IMR-90 (cell line): ENCODE measurements around the gene STARD13. TPM values are rescaled to one million over a fixed set of nuclear protein-coding genes. Genes with fewer than 3 reads are reported as not detected.

Experiments
- ATAC-seq: fragments of 200-7000 bp; cut with Tn5 transposase; 2 replicates; pipeline ENCODE4 v1.9.1; 2020; ENCODE audit warnings: low read depth, mild to moderate bottlenecking, moderate library complexity
- BruUV-seq: library from RNA; stranded (reverse); fragments of 400-500 nt; replicated peaks from 2 replicates; lab custom pipeline; 2021; lab: Mats Ljungman, UMichigan
- CTCF ChIA-PET: fragments of 300-600 bp; formaldehyde crosslinking; extraction: SDS; loops from one replicate; lab custom pipeline; 2021; ENCODE audit warnings: antibody characterized with exemption; lab: Yijun Ruan, JAX
- POLR2A ChIA-PET: fragments of 300-600 bp; sonication (Branson Sonifier 250); formaldehyde crosslinking; loops from one replicate; lab custom pipeline; 2022; ENCODE audit warnings: antibody characterized with exemption; ENCODE audit not compliant: unreplicated experiment; lab: Charles Lee
- DNase-seq: peaks from one replicate; pipeline ENCODE4 v3.0.0; 2013
- H2AFZ ChIP-seq: replicated peaks from 2 replicates; pipeline ENCODE3; 2013; ENCODE audit warnings: low read length, mild to moderate bottlenecking; ENCODE audit not compliant: poor library complexity
- H2AK5ac ChIP-seq: 2 replicates; pipeline ENCODE4 v1.6.1; 2013; ENCODE audit warnings: low read depth, low read length, inconsistent platforms
- H2AK9ac ChIP-seq: replicated peaks from 2 replicates; pipeline ENCODE3; 2013; ENCODE audit warnings: mild to moderate bottlenecking, low read depth, low read length, moderate library complexity; ENCODE audit not compliant: poor library complexity
- H2BK120ac ChIP-seq: 2 replicates; pipeline ENCODE4 v1.6.1; 2013; ENCODE audit warnings: low read depth, low read length, inconsistent platforms
- H2BK15ac ChIP-seq: 3 replicates; pipeline ENCODE4 v1.6.1; 2013; ENCODE audit warnings: low read depth, low read length, inconsistent platforms
- H2BK20ac ChIP-seq: 2 replicates; pipeline ENCODE4 v1.6.1; 2013; ENCODE audit warnings: low read depth, mild to moderate bottlenecking, inconsistent platforms, low read length, moderate library complexity
- H2BK5ac ChIP-seq: 2 replicates; pipeline ENCODE4 v1.6.1; 2013; ENCODE audit warnings: mild to moderate bottlenecking, low read depth, low read length, inconsistent platforms; ENCODE audit not compliant: poor library complexity, severe bottlenecking
- H3K14ac ChIP-seq: replicated peaks from 2 replicates; pipeline ENCODE4 v1.6.1; 2013; ENCODE audit warnings: low read depth, low read length, inconsistent platforms
- H3K18ac ChIP-seq: 2 replicates; pipeline ENCODE4 v1.6.1; 2013; ENCODE audit warnings: low read depth, low read length, control low read depth
- H3K23ac ChIP-seq: 2 replicates; pipeline ENCODE4 v1.6.1; 2013; ENCODE audit warnings: low read depth, low read length, inconsistent platforms
- H3K27ac ChIP-seq: 2 replicates; pipeline ENCODE4 v1.5.1; 2013; ENCODE audit warnings: mild to moderate bottlenecking, control low read depth, low read length; ENCODE audit not compliant: insufficient read depth
- H3K27me3 ChIP-seq: 2 replicates; pipeline ENCODE4 v1.6.1; 2013; ENCODE audit warnings: low read length; ENCODE audit not compliant: control insufficient read depth, insufficient read depth
- H3K36me3 ChIP-seq: 2 replicates; pipeline ENCODE4 v1.6.1; 2013; ENCODE audit warnings: low read length, mixed read lengths; ENCODE audit not compliant: control insufficient read depth, insufficient read depth
- H3K4ac ChIP-seq: 2 replicates; pipeline ENCODE4 v1.6.1; 2013; ENCODE audit warnings: low read depth, low read length, inconsistent platforms
- H3K4me1 ChIP-seq: 2 replicates; pipeline ENCODE4 v1.6.1; 2013; ENCODE audit warnings: low read length, mixed read lengths; ENCODE audit not compliant: control insufficient read depth, insufficient read depth
- H3K4me2 ChIP-seq: 2 replicates; pipeline ENCODE4 v1.6.1; 2013; ENCODE audit warnings: low read depth, mild to moderate bottlenecking, control low read depth, low read length, moderate library complexity
- H3K4me3 ChIP-seq: 2 replicates; pipeline ENCODE4 v1.5.1; 2013; ENCODE audit warnings: low read depth, mild to moderate bottlenecking, control low read depth, low read length, moderate library complexity; ENCODE audit not compliant: insufficient read depth
- H3K56ac ChIP-seq: 2 replicates; pipeline ENCODE4 v1.6.1; 2013; ENCODE audit warnings: low read length, inconsistent platforms; ENCODE audit not compliant: insufficient read depth; ENCODE audit errors: extremely low read depth
- H3K79me1 ChIP-seq, 2 experiments: 2 replicates each; pipeline ENCODE4 v1.6.1; 2013; ENCODE audit warnings: low read length in 2 of 2, inconsistent platforms in 1 of 2, low read depth in 1 of 2
- H3K9ac ChIP-seq: 2 replicates; pipeline ENCODE4 v1.6.1; 2013; ENCODE audit warnings: low read depth, low read length, control low read depth
- H3K9me1 ChIP-seq: 2 replicates; pipeline ENCODE4 v1.6.1; 2013; ENCODE audit warnings: low read length, inconsistent platforms; ENCODE audit not compliant: insufficient read depth
- H3K9me3 ChIP-seq: 2 replicates; pipeline ENCODE4 v1.6.1; 2013; ENCODE audit warnings: low read length; ENCODE audit not compliant: control insufficient read depth, insufficient read depth
- H4K20me1 ChIP-seq: 2 replicates; pipeline ENCODE4 v1.6.1; 2013; ENCODE audit warnings: low read length, inconsistent platforms; ENCODE audit not compliant: insufficient read depth
- H4K5ac ChIP-seq: 2 replicates; pipeline ENCODE4 v1.6.1; 2013; ENCODE audit warnings: mild to moderate bottlenecking, low read depth, low read length, control low read depth
- H4K8ac ChIP-seq, 2 experiments: 2 replicates each; pipeline ENCODE4 v1.6.1; 2013; ENCODE audit warnings: low read depth in 2 of 2, low read length in 2 of 2, control low read depth in 1 of 2, inconsistent platforms in 1 of 2
- H4K91ac ChIP-seq: 2 replicates; pipeline ENCODE4 v1.6.1; 2013; ENCODE audit warnings: low read depth, low read length, inconsistent platforms; ENCODE audit not compliant: insufficient read depth
- RAD21 ChIP-seq: IDR thresholded peaks from 2 replicates; pipeline ENCODE4 v1.6.1; 2012; ENCODE audit warnings: low read length, improper control_type of control experiment
- WGBS, 2 experiments: methylation state at CpG; one replicate each; pipeline versions ENCODE4 v1.1.5 to v1.1.7; 2013; ENCODE audit warnings: missing lambda C conversion rate in 2 of 2; ENCODE audit not compliant: insufficient read length in 1 of 2; ENCODE audit errors: extremely low coverage in 2 of 2; 5-methylcytosine and 5-hydroxymethylcytosine counted together
- dilution Hi-C: fragments of 300-500 bp; cut with HindIII; formaldehyde crosslinking; loops from one replicate; pipeline ENCODE4 v1.14.3; 2018; ENCODE audit warnings: low sequenced_read_pairs; ENCODE audit not compliant: unreplicated experiment
- in situ Hi-C: fragments of 300-500 bp; cut with MboI; formaldehyde crosslinking; loops from 3 replicates; pipeline ENCODE4 v1.14.3; 2019; ENCODE audit warnings: low sequenced_read_pairs, inconsistent platforms, mixed read lengths
- intact Hi-C: fragments of 100-400 bp; cut with micrococcal nuclease; formaldehyde crosslinking; loops from 2 replicates; pipeline ENCODE4 v1.10.0; 2022
- polyA plus RNA-seq, 3 experiments: library from polyadenylated mRNA; depleted of rRNA; stranded (reverse); fragments of >200 nt; gene quantifications; 2 replicates each; pipeline ENCODE4 v1.2.3, GENCODE V29; 2012; ENCODE audit warnings: low replicate concordance in 1 of 3
- total RNA-seq: library from RNA; depleted of rRNA; stranded (reverse); fragments of >200 nt; gene quantifications from 2 replicates; pipeline ENCODE4 v1.2.3, GENCODE V29; 2012

Gene STARD13
- total and polyA plus RNA-seq, 2 of the 4 experiments (the other 2 are of a cell fraction) = 23.6 to 46.6 TPM

DNA sequence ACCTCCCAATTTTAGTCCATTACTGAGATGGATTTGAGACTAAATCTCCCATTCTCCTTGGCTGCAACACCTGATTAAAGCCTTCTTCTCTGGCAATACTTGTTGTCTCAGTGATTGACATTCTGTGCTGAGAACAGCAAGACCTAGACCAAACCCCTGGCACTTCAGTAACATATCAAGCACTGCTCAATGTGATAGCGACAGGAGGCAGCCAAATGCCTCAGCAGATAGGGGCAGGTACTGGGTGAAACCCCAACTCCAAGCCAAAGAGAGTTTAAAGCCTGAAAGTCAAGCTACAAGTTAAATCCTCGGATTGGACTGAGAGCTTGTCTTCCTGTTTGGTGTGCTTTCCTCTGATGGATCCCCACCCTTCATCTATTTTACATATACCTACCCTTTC, 52.7 kb downstream of the STARD13 start:
- no peak overlapping the region for H3K23ac ChIP-seq
- no peaks in the 10 kb centered on the region for H3K27me3 ChIP-seq
- in situ Hi-C loops = no loop called here
- ATAC-seq = no peak
- 83% methylated on average over 1 of the region's 2 CpGs; no CpG with 5 or more reads in 1 of the 2 experiments for WGBS, 2 experiments
- peak overlapping the region; percentile 30; the same call in 1 of the 2 replicates for H4K5ac ChIP-seq
- H2AFZ ChIP-seq = no peak overlapping the region
- peak overlapping the region; percentile 16; the same call in 1 of the 2 replicates for H2BK20ac ChIP-seq
- H3K4me1 ChIP-seq = peaks cover 40% of the 10 kb centered on the region
- H3K9me3 ChIP-seq = no peaks in the 10 kb centered on the region
- H3K79me1 ChIP-seq = peaks cover 42 to 82% of the 10 kb centered on the region in 2 experiments
- DNase-seq = no peak
- ChIA-PET POLR2A (no interaction called here), CTCF (no interaction called here)
- TF ChIP-seq RAD21 = no peak
- peaks cover 29% of the 10 kb centered on the region for H3K9me1 ChIP-seq
- peak overlapping the region; percentile 76 for H2AK5ac ChIP-seq
- peaks cover 5% of the 10 kb centered on the region; the same call in 1 of the 2 replicates for H4K20me1 ChIP-seq
- peak overlapping the region; percentile 28; the same call in 1 of the 2 replicates for H3K18ac ChIP-seq
- peak overlapping the region; percentile 29 for H2BK120ac ChIP-seq
- no peak overlapping the region for H3K14ac ChIP-seq
- H2BK15ac ChIP-seq = peak overlapping the region; percentile 71; the same call in 2 of the 3 replicates
- H3K36me3 ChIP-seq = peaks cover 15% of the 10 kb centered on the region
- H3K4me2 ChIP-seq = no peak overlapping the region
- no peak overlapping the region for H3K9ac ChIP-seq
- no peak overlapping the region for H3K56ac ChIP-seq
- no peak overlapping the region for H2AK9ac ChIP-seq
- H2BK5ac ChIP-seq = peak overlapping the region; percentile 98
- dilution Hi-C loops = no loop called here
- intact Hi-C loops = no loop called here
- peak overlapping the region in 1 of 2 experiments; percentile 60; a peak in 2 of 4 replicates for H4K8ac ChIP-seq
- peak overlapping the region; percentile 15; the same call in 1 of the 2 replicates for H3K27ac ChIP-seq
- BruUV-seq = no TSS peak
- H4K91ac ChIP-seq = peak overlapping the region; percentile 90
- 0 out of 2 replicates have a peak overlapping the region, but pooled peaks have one; percentile 4 for H3K4ac ChIP-seq
- no peak overlapping the region for H3K4me3 ChIP-seq
